Heart left ventricle (tissue), 16 donors: ENCODE results near the gene GFY. TPM values are rescaled to one million over a fixed set of nuclear protein-coding genes. Genes with fewer than 3 reads are reported as not detected.

Source experiments
- ATAC-seq, 4 donors: fragments of 200-7000 bp; cut with Tn5 transposase; one replicate each; pipeline ENCODE4 v1.9.1; 2020 to 2022; ENCODE audit warnings: moderate library complexity in 4 of 4, mild to moderate bottlenecking in 3 of 4, moderate number of reproducible peaks in 1 of 4
- DNase-seq, 5 donors: peaks; one replicate each; pipeline ENCODE4 v3.0.0-alpha.2; 2020
- H3K27ac ChIP-seq, 12 donors: fragments of 200-600 bp; sonication (generic) in 4 of 12; one replicate each; pipeline versions ENCODE4 v1.5.0 to v1.8.0; 2016 to 2022; ENCODE audit warnings: mild to moderate bottlenecking in 2 of 12
- H3K27me3 ChIP-seq, 9 donors: fragments of 200-600 bp; sonication (generic) in 2 of 9; one replicate each; pipeline versions ENCODE4 v1.5.1 to v1.8.0; 2016 to 2022; ENCODE audit warnings: mild to moderate bottlenecking in 3 of 9
- H3K36me3 ChIP-seq, 9 donors: fragments of 200-600 bp; sonication (generic) in 2 of 9; one replicate each; pipeline versions ENCODE4 v1.5.0 to v1.8.0; 2018 to 2022; ENCODE audit warnings: mild to moderate bottlenecking in 2 of 9
- H3K4me1 ChIP-seq, 12 donors: fragments of 200-600 bp; sonication (generic) in 4 of 12; one replicate each; pipeline versions ENCODE4 v1.5.0 to v1.8.0; 2016 to 2022; ENCODE audit warnings: mild to moderate bottlenecking in 3 of 12
- H3K4me3 ChIP-seq, 12 donors: fragments of 200-600 bp; sonication (generic) in 4 of 12; one replicate each; pipeline versions ENCODE4 v1.5.0 to v1.8.0; 2017 to 2022; ENCODE audit warnings: mild to moderate bottlenecking in 9 of 12, moderate library complexity in 4 of 12
- H3K9me3 ChIP-seq, 12 donors: fragments of 200-600 bp; sonication (generic) in 4 of 12; one replicate each; pipeline versions ENCODE4 v1.5.0 to v1.8.0; 2016 to 2022; ENCODE audit warnings: mild to moderate bottlenecking in 1 of 12
- POLR2A ChIP-seq, 2 donors: fragments of 450-650 bp; IDR thresholded peaks; one replicate each; pipeline ENCODE4 v1.6.1; 2017; ENCODE audit warnings: antibody characterized with exemption in 2 of 2, mild to moderate bottlenecking in 2 of 2, moderate library complexity in 2 of 2
- WGBS, 4 donors: extraction: QIAGEN DNeasy Blood & Tissue Kit in 2 of 4; methylation state at CpG; one replicate each; pipeline versions ENCODE4 v1.1.5 to v1.1.7; 2013 to 2018; 5-methylcytosine and 5-hydroxymethylcytosine counted together
- intact Hi-C, 10 donors: fragments of 100-400 bp; cut with DNase I; formaldehyde crosslinking; loops; one replicate each; pipeline versions ENCODE4 v1.11.1 to v1.14.2; 2022
- polyA plus RNA-seq, 2 donors: library from polyadenylated mRNA; stranded (reverse); fragments of 200-250 nt; gene quantifications; one replicate each; pipeline ENCODE4 v1.2.3, GENCODE V29; 2013
- total RNA-seq, 9 donors: library from RNA; depleted of rRNA in 2 of 9; stranded (reverse); fragments of >200 nt in 2 of 9; fragmentation: NEBNext Ultra II Directional in 3 of 9; extraction: Animal tissue kit (Norgen Biotek cat#: 25700) in 3 of 9; gene quantifications; one replicate each; pipeline versions ENCODE4 v1.1.0 to v1.2.4, GENCODE V29; 2016 to 2023
- TF ChIP-seq, protein P1 (sequence below), 12 donors: fragments of 200-600 bp; sonication (generic) in 4 of 12; IDR thresholded peaks; one replicate each; pipeline versions ENCODE4 v1.5.0 to v1.8.0; 2018 to 2022; ENCODE audit warnings: antibody characterized with exemption in 12 of 12, mild to moderate bottlenecking in 5 of 12
- donor health status: ischemic (EF 13 %, LVEDD 7.1; RV severe dilation, severe dysfunction).
- donor health status: healthy with polysubstance abuse.
- donor health status: DM: no; HTN: yes; CAD: no.
- donor health status: DM: no; HTN: no; CAD: no.
- donor health status: ischemic (EF 25% LVEDD 6.9; RV normal size, moderate dysfunction).
- donor health status: ischemic (EF 25% LVEDD 5.7; RV mildly dilated, moderate dysfunction).
- donor health status: healthy.
- donor health status: DM: yes; HTN: yes; CAD: no.
- donor health status: ischemic (EF 35%, LVEDD 5.7; RV mildly dilated, moderate dysfunction).
- donor health status: nonischemic (EF 11% LVEDD 7.7; RV severe dilation, severe dysfunction).
- donor health status: DM: yes; HTN: yes; CAD: no.
- donor health status: PGD.
- donor health status: ischemic (EF 29% LVEDD 5.4; RV normal size, mild dysfunction).
- donor health status: nonischemic (EF 23%, LVEDD 6.1; RV moderate dilation, normal function).

GFY gene
- total and polyA plus RNA-seq, 11 donors, result 0.12 TPM; not detected in 10

DNA sequence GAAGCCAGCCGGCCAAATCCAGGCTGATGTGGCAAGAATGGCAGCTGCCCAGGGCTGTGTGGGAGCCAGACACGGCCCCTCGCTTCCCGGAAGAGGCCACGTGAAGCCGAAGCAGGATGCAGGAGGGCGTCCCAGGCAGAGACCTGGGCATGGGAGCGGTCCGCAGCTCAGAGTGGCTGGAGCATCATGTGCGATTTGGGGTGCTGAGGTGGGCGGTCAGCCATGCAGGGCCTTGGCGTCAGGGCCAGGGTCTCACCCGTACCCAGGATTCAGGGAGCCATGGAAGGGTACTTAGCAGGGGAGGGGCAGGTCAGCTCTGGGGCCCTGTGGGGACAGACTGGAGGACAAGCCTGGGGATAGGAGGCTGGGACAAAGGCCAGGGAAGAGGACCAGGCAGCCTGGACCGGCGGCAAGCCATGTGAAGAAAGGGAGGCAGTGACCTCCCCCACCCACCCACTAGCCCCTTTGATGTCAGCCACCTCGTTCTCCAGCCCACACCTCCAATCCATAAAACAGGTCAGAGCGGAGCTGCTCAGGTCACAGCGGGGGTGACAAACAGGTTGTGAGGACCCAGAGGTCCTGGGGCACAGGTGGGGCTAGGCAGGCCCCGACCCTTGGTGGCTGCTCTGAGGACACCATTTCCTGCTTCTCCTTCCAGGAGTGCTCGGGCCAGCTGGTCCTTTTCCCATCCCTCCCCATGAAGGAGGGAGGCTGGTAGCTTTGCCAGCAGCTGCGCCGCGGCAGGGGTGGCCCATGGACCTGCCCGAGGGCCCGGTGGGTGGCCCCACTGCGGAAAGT, 34.9 kb upstream of the GFY start:
- Histone ChIP-seq H3K4me1 (peaks cover 0 to 6% (median 0%) of the 10 kb centered on the region in 12 donors), H3K27me3 (peaks cover 0 to 28% (median 0%) of the 10 kb centered on the region in 9 donors), H3K9me3 (no peaks in the 10 kb centered on the region), H3K36me3 (no peaks in the 10 kb centered on the region), H3K27ac (no peak overlapping the region), H3K4me3 (no peak overlapping the region)
- ATAC-seq (peak in 1 of 4 donors; percentile 5), DNase-seq (no peak)
- 61 to 71% (median 65%) methylated on average over 22 to 26 of the region's 26 CpGs for WGBS, 4 donors
- intact Hi-C loops, result loop anchor here in 5 of 10 donors (5.0 to 10.0 kb wide), 5 partner anchors 52 to 294 kb away; partner anchors contain the start of genes ADM5 (in 1 of the 5) and SLC17A7 (in 1 of the 5)
- TF ChIP-seq POLR2A (IDR thresholded peaks at IDR 0.05), result no peak
- TF ChIP-seq, protein P1, sequence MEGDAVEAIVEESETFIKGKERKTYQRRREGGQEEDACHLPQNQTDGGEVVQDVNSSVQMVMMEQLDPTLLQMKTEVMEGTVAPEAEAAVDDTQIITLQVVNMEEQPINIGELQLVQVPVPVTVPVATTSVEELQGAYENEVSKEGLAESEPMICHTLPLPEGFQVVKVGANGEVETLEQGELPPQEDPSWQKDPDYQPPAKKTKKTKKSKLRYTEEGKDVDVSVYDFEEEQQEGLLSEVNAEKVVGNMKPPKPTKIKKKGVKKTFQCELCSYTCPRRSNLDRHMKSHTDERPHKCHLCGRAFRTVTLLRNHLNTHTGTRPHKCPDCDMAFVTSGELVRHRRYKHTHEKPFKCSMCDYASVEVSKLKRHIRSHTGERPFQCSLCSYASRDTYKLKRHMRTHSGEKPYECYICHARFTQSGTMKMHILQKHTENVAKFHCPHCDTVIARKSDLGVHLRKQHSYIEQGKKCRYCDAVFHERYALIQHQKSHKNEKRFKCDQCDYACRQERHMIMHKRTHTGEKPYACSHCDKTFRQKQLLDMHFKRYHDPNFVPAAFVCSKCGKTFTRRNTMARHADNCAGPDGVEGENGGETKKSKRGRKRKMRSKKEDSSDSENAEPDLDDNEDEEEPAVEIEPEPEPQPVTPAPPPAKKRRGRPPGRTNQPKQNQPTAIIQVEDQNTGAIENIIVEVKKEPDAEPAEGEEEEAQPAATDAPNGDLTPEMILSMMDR (IDR thresholded peaks at IDR 0.05), result no peak

DNA sequence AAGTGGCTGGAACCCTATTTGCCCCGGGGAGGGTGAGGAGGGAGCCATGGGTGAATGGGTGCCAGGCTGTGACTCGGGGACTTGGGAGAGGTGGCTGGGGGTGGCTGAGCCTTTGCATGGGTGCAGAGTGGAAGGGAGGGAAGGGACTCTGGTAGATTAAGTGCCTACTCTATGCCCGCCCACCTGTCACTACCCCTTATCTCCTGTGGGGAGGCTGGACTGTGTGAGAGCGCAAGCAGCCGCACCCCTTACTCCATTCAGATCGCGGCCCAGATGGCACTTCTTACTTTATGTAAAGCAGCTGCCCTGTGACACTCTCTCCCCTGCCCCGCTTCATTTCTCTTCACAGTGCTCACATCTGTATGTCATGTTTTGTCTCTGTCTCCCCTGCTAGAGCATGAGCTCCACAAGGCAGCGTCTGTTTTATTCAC, 34.2 kb upstream of the GFY start:
- H3K27ac ChIP-seq, result no peak overlapping the region
- H3K4me1 ChIP-seq, result peaks cover 0 to 6% (median 0%) of the 10 kb centered on the region in 12 donors
- H3K36me3 ChIP-seq, result no peaks in the 10 kb centered on the region
- no peaks in the 10 kb centered on the region for H3K9me3 ChIP-seq
- TF ChIP-seq, protein P1 (IDR thresholded peaks at IDR 0.05), result no peak
- no peak for TF ChIP-seq POLR2A (IDR thresholded peaks at IDR 0.05)
- intact Hi-C loops, result loop anchor here in 5 of 10 donors (5.0 to 10.0 kb wide), 5 partner anchors 51 to 294 kb away; partner anchors contain the start of genes ADM5 (in 1 of the 5) and SLC17A7 (in 1 of the 5)
- peaks cover 0 to 34% (median 0%) of the 10 kb centered on the region in 9 donors for H3K27me3 ChIP-seq
- no peak for DNase-seq
- no peak for ATAC-seq
- no peak overlapping the region for H3K4me3 ChIP-seq
- 33 to 43% (median 39%) methylated on average over 9 of the region's 9 CpGs for WGBS, 4 donors

DNA sequence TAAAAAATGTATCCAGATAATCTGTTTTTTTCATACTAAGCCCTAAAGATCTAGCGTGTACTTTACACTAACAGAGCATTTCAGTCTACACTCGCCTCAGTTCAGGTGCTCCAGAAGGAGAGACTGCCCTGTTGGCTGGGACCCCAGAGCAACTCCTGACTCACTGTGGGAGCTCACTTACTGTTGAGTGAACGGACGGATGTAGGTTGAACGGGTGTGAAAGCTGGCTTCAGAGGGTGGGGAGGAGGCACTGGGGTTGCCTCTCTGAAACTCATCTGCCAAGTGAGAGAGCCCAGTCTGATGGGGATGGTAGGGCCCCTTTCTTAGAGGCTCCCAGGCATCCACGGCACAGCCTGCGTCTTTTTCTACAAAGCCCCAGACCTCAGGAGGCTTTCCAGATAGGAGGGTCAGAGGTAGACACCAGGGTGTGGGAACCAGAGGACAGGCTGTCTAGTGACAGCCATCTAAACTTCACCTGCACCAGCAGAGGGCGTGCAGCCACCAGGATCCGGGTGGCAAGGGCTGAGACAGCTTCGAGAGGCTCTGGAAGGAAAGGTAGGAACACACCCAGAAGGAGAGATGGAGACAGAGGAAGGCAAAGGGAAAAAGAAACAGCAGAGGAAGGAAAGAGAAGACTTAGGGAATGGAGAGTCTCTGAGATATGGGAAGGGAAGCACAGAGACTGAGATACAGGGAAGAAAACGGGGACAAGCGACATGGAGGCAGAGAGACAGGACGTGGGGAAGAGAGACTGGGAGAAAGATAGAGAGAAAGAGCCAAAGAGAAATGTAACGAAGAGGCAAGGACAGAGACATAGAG, 33.4 kb upstream of the GFY start:
- H3K27me3 ChIP-seq, result peaks cover 0 to 36% (median 0%) of the 10 kb centered on the region in 9 donors
- H3K27ac ChIP-seq, result no peak overlapping the region
- TF ChIP-seq POLR2A (IDR thresholded peaks at IDR 0.05), result no peak
- TF ChIP-seq, protein P1 (IDR thresholded peaks at IDR 0.05), result peak; percentile 70 to 88 (median 78)
- 19 to 26% (median 23%) methylated on average over 12 to 14 of the region's 14 CpGs for WGBS, 4 donors
- DNase-seq (peak; percentile 66 to 89 (median 81)), ATAC-seq (peak; percentile 66 to 89 (median 86))
- no peaks in the 10 kb centered on the region for H3K9me3 ChIP-seq
- no peaks in the 10 kb centered on the region for H3K36me3 ChIP-seq
- H3K4me1 ChIP-seq, result peaks cover 0 to 6% (median 0%) of the 10 kb centered on the region in 12 donors
- no peak overlapping the region for H3K4me3 ChIP-seq
- intact Hi-C loops, result loop anchor here (1.0 to 10.0 kb wide), 8 partner anchors 51 to 293 kb away; partner anchors contain the start of genes ADM5 (in 1 of the 10) and SLC17A7 (in 1 of the 10)
